Right lobe of liver (tissue), 4 donors: ENCODE data around the gene ZIC5.

Experiments
- POLR2A ChIP-seq: fragments of 450-650 bp; IDR thresholded peaks from one replicate; pipeline ENCODE4 v1.6.1; 2017; ENCODE audit warnings: antibody characterized with exemption, mild to moderate bottlenecking
- TF ChIP-seq, protein P1 (sequence below), 4 donors: fragments of 200-600 bp in 3 of 4; fragments of 450-650 bp in 1 of 4; IDR thresholded peaks; one replicate each; pipeline versions ENCODE4 v1.5.1 to v1.8.0; 2016 to 2022; ENCODE audit warnings: antibody characterized with exemption in 4 of 4, mild to moderate bottlenecking in 2 of 4
- donor health status: DM: no; HTN: no; CAD: no.
- donor health status: DM: no; HTN: no; CAD: no.
- donor health status: DM: no; HTN: yes; CAD: no.

DNA sequence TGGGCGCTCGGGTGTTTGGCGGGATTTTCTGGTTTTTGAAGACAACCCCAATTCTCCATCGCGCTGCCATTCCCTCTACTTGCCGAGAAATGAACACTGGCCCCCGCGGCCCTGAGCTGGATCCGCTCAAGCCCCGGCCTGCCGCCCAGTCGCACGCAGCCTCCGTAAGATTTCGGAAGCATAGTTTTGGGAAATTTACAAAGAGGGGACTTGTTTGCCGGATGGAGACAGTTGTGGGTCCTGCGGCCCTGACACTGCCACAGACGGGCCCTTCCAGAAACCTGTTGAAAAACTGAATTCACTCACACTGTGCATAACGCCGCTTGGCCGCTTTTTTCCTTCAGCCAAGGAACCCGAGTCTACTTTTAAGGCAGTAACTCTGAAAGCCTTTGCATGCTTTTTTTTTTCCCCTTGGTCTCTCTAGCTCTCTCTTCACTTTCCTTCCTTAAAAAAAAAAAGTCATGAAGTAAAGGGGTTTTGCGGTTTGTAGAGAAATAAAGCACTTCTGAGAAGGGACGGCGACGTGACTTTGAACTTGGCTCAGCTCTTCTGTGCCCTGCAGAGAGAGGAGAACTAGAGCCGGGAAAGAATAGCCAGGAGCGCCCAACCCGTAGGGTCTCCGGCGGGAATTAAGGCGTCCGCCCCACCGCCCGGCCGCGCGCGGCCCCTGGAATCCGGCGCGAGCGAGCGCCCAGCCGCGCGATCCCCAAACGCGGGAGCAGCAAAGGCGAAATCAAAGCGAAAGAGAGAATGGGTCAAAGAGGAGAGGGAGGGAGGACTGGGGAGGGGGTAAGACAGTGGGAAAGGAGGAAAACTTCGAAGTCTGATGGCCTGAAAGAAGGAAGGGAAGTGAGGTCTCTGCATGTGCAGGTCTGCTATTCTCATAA lies 6.6 kb upstream of the ZIC5 start:
- TF ChIP-seq, protein P1, sequence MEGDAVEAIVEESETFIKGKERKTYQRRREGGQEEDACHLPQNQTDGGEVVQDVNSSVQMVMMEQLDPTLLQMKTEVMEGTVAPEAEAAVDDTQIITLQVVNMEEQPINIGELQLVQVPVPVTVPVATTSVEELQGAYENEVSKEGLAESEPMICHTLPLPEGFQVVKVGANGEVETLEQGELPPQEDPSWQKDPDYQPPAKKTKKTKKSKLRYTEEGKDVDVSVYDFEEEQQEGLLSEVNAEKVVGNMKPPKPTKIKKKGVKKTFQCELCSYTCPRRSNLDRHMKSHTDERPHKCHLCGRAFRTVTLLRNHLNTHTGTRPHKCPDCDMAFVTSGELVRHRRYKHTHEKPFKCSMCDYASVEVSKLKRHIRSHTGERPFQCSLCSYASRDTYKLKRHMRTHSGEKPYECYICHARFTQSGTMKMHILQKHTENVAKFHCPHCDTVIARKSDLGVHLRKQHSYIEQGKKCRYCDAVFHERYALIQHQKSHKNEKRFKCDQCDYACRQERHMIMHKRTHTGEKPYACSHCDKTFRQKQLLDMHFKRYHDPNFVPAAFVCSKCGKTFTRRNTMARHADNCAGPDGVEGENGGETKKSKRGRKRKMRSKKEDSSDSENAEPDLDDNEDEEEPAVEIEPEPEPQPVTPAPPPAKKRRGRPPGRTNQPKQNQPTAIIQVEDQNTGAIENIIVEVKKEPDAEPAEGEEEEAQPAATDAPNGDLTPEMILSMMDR (IDR thresholded peaks at IDR 0.05) = no peak
- TF ChIP-seq POLR2A = no peak
